IPS-15b (cell line): ENCODE data around the gene DLGAP1.
A peak's percentile ranks its signal among the peaks of the same experiment; 100 is the strongest.

ENCODE experiments used
- H3K27me3 ChIP-seq: one replicate; pipeline ENCODE4 v1.6.1; 2013; ENCODE audit warnings: low read length; ENCODE audit not compliant: control insufficient read depth, insufficient read depth
- H3K36me3 ChIP-seq: one replicate; pipeline ENCODE4 v1.6.1; 2013; ENCODE audit warnings: low read length; ENCODE audit not compliant: control insufficient read depth, insufficient read depth
- H3K4me1 ChIP-seq: one replicate; pipeline ENCODE4 v1.6.1; 2013; ENCODE audit warnings: mild to moderate bottlenecking, low read length; ENCODE audit not compliant: control insufficient read depth, insufficient read depth
- H3K4me3 ChIP-seq: one replicate; pipeline ENCODE4 v1.5.1; 2013; ENCODE audit warnings: low read depth, low read length
- H3K9ac ChIP-seq: one replicate; pipeline ENCODE4 v1.6.1; 2013; ENCODE audit warnings: low read depth, mild to moderate bottlenecking, low read length
- H3K9me3 ChIP-seq: one replicate; pipeline ENCODE4 v1.6.1; 2013; ENCODE audit warnings: mild to moderate bottlenecking, low read length; ENCODE audit not compliant: control insufficient read depth, insufficient read depth

The DLGAP1 gene

DNA sequence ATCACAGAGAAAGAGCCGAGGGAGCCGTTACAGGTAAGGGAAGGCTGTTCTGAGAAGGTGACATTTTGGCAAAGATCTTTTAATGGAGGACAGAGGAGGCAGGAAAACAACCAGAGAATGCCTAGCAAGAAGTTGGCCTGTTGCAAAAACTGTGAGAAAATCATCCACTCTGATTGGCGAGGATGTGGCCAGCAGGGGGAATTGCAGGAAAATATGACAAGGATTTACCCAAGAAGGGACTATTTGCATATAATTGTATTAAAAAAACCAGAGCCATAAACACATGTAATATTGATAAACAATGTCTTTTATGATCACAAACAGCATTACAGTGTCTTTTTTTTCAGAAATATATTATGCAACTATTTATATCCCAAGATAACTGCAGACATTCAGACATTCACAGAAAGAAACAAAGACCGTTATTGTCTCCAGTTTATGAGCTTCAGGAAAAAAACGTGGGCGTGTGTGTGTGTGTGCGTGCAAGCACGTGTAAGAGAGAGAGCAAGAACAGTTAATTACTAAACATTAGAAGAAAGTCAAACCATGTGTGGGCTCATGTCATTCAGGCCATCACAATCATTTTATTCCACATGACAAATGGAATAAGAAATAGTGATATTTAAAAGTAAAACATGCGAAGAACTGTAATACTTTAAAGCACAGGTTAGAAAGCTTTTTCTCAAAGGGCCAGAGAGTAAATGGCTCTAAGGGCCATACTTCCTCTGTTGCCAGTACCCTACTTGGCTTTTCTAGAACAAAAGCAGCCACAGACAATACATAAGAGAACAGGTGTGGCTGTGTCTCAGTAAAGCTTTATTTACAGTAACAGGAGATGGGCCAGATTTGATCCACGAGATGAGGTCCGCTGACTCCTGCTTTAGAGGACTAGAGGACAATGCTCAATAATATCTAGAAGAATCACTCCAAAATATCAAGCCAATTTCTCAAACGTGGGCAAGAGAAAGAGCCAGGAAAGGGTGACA is 324.1 kb downstream of the DLGAP1 start:
- Histone ChIP-seq H3K36me3 (no peaks in the 10 kb centered on the region), H3K4me3 (no peak overlapping the region), H3K9me3 (no peaks in the 10 kb centered on the region), H3K9ac (no peak overlapping the region), H3K4me1 (peaks cover 31% of the 10 kb centered on the region), H3K27me3 (no peaks in the 10 kb centered on the region)

DNA sequence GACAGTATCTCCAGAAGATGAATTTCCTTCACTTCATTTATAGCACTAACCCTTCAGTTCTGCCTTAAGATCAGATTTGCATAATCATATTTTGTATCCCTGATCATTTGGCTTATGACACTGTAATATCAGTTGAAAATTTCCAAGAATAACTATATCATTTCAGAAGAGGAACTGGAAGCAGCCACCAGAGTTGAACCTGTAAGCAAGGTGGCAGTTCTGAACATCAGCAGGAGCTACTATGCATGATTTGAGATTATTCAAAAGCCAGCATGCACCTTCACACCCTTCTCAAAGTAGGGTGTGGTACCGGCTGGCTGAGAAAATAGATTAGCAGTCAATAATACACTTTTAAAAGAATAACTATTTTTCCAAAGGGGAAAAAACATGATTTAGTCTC is 328.2 kb downstream of the DLGAP1 start:
- Histone ChIP-seq H3K4me1 (peaks cover 33% of the 10 kb centered on the region), H3K27me3 (no peaks in the 10 kb centered on the region), H3K9ac (no peak overlapping the region), H3K9me3 (no peaks in the 10 kb centered on the region), H3K36me3 (peaks cover 2% of the 10 kb centered on the region), H3K4me3 (no peak overlapping the region)

DNA sequence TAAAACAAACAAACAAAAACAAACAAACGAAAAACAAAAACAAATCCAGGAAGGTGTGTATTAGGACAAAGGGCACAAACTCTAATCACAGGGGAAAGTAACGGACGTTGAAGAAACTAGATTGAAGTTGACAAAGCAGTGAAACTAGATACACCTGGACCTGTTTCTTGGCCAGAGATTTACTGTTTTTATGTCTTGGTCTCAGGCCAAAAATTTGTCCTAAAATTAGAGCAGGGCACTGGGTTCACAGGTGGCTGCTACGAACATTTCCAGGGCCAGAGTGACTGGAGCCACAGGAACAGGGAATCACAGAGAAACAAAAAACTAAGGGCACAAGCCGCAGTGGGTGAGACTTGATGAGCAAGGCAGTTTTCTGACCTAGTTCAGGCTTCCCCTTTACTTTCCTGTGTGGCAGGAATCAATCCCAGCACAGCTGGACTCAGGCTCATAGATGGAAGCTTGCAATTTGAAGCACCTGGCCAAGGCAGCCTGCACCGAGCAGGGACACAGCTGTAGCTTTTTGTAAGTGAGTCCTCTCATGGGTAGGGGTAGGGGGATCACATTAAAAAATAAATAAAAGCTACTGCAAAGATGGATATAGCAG is 329.4 kb downstream of the DLGAP1 start:
- peaks cover 2% of the 10 kb centered on the region for H3K36me3 ChIP-seq
- H3K4me1 ChIP-seq: peaks cover 32% of the 10 kb centered on the region
- H3K9me3 ChIP-seq: no peaks in the 10 kb centered on the region
- H3K27me3 ChIP-seq: no peaks in the 10 kb centered on the region
- no peak overlapping the region for H3K9ac ChIP-seq
- H3K4me3 ChIP-seq: no peak overlapping the region

DNA sequence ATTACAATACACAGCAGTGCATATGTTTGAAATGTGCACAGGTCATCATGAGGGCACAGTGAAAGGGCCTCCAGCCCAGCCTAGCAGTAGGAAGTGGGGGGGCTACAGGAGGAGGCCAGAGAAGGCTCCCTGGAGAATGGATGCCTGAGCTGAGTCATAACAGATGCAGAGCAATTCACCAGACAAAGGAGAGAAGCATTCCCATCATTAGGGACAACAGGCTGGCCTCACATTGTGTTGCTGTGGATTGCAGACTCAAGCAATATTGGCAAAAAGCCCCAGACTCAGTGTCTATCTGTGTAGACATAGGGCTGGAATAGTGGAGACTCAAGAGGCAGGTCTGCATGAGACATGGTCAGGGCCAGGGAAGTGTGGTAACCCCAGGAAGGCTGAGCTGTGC is 329.9 kb downstream of the DLGAP1 start:
- no peaks in the 10 kb centered on the region for H3K9me3 ChIP-seq
- H3K27me3 ChIP-seq: no peaks in the 10 kb centered on the region
- H3K36me3 ChIP-seq: peaks cover 2% of the 10 kb centered on the region
- peaks cover 37% of the 10 kb centered on the region for H3K4me1 ChIP-seq
- no peak overlapping the region for H3K4me3 ChIP-seq
- no peak overlapping the region for H3K9ac ChIP-seq

DNA sequence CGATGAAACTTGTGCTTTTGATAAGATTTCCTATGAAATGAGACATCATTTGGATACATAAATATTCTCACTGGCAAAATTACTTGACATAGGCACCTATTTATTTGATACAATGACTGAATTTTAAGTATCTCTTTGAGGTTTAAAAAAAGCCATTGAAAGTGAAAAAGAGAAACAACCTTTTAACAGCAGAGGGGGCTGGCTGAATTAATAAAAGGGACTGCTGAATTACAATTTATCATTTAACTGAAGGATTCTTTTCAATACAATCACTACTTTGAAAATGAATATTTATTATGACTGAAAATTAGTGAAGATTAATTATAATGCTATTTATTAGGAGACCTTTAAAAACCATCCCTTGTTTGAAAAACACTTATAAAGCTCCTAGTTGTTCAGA is 335.3 kb downstream of the DLGAP1 start:
- no peaks in the 10 kb centered on the region for H3K27me3 ChIP-seq
- H3K4me3 ChIP-seq: no peak overlapping the region
- H3K36me3 ChIP-seq: peaks cover 2% of the 10 kb centered on the region
- no peaks in the 10 kb centered on the region for H3K9me3 ChIP-seq
- peaks cover 30% of the 10 kb centered on the region for H3K4me1 ChIP-seq
- no peak overlapping the region for H3K9ac ChIP-seq

DNA sequence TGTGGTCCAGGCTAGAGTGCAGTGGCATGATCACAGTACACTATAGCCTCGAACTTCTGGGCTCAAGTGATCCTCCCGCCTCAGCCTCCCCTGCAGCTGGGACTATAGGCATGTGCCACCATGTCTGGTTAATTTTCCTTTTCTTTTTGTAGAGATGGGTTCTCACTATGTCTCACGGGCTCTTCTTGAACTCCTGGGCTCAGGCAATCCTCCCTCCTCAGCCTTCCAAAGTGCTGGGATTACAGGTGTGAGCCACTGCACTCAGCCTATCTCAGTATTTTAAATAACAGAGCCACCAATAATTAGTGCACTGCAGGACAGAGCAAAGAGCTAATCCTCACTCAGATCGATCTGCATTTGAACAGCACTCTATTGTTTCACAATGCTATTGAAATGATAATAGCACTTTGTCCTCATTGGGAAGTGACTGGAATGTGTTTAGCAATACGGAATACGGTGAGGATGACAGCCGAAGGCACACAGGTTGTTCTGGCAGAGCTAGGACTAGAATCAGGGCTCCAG is 335.9 kb downstream of the DLGAP1 start:
- Histone ChIP-seq H3K9ac (no peak overlapping the region), H3K36me3 (peaks cover 2% of the 10 kb centered on the region), H3K9me3 (no peaks in the 10 kb centered on the region), H3K4me1 (peaks cover 30% of the 10 kb centered on the region), H3K27me3 (no peaks in the 10 kb centered on the region), H3K4me3 (no peak overlapping the region)

DNA sequence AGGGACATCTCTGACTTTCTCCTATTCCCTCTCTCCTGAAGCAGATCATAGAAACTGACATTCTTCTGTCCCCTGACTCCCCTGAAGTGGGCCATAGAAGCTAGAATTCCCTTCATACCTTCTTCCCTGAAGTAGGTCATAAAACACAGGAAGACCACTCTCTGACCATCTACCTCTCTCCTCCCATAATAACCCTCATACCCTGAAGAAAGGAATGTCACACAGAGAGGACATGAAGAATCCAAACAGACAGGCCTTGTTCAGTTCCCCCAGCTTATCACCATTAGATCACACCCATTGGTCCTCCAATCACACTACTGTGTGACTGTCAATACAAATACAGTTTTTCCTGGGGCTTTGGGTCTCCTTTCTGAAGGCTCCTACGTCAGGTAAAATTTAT is 347.1 kb downstream of the DLGAP1 start:
- Histone ChIP-seq H3K27me3 (no peaks in the 10 kb centered on the region), H3K9me3 (no peaks in the 10 kb centered on the region), H3K4me1 (peaks cover 15% of the 10 kb centered on the region), H3K9ac (no peak overlapping the region), H3K36me3 (no peaks in the 10 kb centered on the region), H3K4me3 (no peak overlapping the region)

DNA sequence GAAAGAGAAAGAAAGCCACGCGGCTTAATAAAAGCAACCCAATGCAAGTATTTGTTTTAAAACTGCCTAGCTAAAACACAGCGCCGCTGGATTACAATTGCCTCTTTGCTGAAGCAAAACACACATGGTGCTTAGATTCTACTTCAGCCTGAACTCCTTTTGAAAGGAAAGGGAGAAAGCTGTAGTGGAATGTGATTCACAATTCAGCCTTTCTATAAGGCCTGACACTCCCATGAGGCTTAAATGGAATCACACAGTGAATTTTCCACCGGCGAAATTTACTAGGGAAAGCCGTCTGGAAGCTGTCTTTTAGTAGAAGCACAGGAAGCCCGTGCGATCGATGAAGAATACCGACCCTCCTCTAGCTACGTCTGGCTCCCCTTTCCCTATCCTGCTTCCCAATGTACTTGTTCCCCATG is 348.0 kb downstream of the DLGAP1 start:
- Histone ChIP-seq H3K9ac (peak overlapping the region; percentile 26), H3K27me3 (no peaks in the 10 kb centered on the region), H3K4me3 (no peak overlapping the region), H3K4me1 (peaks cover 15% of the 10 kb centered on the region), H3K9me3 (no peaks in the 10 kb centered on the region), H3K36me3 (no peaks in the 10 kb centered on the region)

DNA sequence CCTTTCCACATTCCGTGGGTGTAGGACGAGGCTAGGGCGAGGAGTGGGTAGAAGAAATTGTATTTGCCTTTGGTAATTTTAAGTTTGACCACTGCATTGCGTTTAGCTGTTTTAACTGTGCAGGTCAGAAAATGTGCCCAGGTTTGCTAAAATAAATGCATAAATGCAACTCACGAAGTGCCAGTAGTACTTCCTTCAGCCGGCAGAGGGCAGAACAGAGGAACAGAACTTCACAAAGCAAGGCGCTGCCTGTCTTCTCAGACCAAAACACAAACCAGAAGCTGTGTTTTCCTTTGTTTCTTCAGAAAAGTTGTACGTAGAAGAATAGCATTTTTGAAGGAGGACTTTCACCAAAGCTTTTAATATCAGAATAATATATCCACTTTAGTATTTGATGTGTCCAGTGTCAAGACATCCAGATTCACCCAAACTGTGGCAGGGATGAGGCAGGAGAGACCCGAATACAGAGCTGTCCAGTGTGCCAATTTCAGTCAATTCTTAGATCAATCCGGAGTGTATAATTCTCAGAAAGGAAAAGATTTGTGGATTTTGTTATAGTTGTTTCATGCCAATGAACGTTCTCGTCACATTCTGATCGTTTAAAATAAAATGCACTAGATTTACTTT is 348.6 kb downstream of the DLGAP1 start:
- H3K9ac ChIP-seq: no peak overlapping the region
- H3K4me1 ChIP-seq: peaks cover 15% of the 10 kb centered on the region
- no peaks in the 10 kb centered on the region for H3K27me3 ChIP-seq
- no peak overlapping the region for H3K4me3 ChIP-seq
- no peaks in the 10 kb centered on the region for H3K36me3 ChIP-seq
- no peaks in the 10 kb centered on the region for H3K9me3 ChIP-seq

DNA sequence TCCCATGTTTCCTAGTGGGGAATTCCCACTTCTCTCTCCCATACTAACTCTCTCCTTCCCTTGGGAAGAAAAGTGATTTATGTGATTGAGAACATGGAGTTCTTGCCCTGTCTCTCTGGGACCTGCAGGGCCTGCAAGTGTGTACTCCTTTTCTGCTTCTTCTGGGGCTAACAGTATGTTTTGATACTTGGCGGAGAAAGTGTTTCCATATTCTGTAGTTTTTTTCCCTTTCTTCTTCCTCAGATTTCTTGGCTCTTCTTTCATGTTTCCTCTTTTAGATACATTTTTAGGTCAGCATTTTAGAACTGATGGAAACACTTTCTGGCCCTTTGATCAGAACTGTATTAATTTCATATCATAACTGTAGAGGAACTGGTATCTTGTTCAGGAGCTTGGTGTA is 352.2 kb downstream of the DLGAP1 start:
- Histone ChIP-seq H3K4me1 (peaks cover 13% of the 10 kb centered on the region), H3K9me3 (no peaks in the 10 kb centered on the region), H3K4me3 (no peak overlapping the region), H3K27me3 (no peaks in the 10 kb centered on the region), H3K9ac (no peak overlapping the region), H3K36me3 (no peaks in the 10 kb centered on the region)

DNA sequence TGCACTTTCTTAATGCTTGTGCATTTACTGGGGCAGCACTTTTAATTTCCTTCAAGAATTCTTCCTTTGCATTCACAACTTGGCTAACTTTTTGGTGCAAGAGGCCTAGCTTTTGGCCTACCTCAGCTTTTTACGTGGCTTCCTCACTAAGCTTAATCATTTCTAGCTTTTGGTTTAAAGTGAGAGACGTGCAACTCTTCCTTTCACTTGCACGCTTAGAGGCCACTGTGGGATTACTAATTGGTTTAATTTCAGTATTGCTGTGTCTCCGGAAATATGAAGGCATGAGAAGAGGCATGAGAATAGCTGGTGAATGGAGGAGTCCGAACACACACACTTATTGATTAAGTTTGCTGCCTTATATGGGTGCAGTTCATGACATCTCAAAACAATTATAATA is 354.1 kb downstream of the DLGAP1 start:
- Histone ChIP-seq H3K4me1 (no peaks in the 10 kb centered on the region), H3K9ac (no peak overlapping the region), H3K27me3 (no peaks in the 10 kb centered on the region), H3K4me3 (no peak overlapping the region), H3K9me3 (no peaks in the 10 kb centered on the region), H3K36me3 (no peaks in the 10 kb centered on the region)
